RKO (cell line): ENCODE data around the gene VASH1.

Experiments used
- DNase-seq: peaks from one replicate; pipeline ENCODE4 v3.0.0-alpha.2; 2016; ENCODE audit warnings: low spot score

Gene VASH1

DNA sequence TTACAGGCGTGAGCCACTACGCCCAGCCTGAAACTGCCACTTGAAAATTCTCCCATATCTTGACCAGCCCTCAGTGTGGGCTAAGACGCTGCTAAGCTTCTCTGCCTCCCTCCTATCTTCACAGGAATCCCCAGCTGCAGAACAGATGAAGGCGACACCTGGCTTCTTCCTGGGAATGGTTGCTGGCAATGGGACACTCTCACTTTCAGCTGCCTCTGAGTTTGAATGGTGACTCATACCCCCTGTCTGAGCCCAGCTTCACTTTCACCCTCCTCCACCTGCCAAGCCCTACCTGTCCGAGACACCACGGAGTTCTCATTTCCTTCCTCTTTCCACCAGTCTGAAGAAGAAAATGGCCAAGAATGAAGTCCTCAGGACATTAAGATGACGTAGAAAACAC is 18.3 kb upstream of the VASH1 start:
- DNase-seq: no peak

DNA sequence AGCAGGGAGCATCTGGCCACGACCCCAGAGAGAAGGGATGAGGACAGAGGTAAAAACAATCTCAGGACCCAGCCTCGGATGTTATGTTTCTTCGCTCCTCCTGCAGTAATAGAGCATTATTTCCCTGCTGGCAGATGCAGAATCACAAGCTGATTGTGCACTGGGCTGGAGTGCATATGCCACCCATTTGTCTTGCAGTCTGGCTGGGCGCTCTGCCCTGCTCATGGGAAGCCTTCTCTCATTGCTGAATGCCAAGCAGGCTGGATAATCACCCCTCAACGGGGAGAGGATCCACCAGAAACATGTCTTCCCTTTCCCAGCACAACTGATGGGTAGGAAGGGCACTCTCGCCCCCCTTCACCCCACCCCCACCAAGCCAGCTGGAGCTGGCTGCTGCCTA is 8.5 kb upstream of the VASH1 start:
- no peak for DNase-seq

DNA sequence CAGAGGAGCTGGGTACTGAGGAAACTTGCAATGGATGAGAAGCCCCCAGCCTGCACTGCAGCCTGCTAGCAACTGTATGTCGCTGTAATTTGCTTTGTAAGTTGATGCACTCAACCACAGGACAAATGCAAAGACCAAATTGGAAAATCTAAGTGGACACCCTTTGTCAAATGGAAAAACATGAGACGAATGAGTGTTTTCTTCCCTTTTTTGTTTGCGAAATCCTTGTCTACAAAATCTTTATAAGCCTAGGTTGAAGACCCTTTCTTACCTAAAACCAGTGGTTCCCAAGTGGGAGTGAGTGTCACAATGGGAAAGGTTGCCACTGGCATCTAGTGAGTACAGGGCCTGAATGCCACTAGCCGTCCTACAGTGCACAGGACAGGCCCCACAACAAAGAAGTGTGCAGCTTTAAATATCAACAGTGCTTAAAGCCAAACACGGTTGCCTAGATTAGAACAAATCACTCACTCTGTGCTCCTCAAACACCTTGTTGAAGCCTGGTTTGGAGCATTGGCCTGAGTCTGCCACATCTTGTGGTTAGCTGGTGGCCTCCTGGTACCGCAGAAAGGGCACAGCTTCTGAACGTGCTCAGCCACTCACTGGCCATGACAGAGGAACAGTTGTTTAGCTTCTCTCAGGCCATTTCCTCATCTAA is 7.6 kb upstream of the VASH1 start:
- DNase-seq: no peak

DNA sequence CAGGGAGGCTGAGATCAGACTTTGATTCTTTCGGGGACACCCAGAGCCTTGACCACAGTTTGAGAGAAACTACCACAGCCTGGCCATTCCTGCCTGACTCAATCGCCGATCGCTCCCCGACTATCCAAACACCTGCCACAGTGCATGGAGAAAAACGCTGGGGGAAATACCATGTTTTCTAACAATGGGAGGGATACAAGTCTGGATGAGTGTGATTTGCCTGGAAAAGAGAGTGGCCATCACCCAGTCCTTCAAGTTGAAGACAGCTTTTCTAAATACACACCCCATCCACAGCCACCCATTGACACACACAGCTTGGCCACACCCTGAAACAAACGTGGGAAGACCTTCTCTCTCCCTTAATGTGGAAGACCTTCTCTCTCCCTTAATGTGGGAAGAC is 6.7 kb upstream of the VASH1 start:
- no peak for DNase-seq

DNA sequence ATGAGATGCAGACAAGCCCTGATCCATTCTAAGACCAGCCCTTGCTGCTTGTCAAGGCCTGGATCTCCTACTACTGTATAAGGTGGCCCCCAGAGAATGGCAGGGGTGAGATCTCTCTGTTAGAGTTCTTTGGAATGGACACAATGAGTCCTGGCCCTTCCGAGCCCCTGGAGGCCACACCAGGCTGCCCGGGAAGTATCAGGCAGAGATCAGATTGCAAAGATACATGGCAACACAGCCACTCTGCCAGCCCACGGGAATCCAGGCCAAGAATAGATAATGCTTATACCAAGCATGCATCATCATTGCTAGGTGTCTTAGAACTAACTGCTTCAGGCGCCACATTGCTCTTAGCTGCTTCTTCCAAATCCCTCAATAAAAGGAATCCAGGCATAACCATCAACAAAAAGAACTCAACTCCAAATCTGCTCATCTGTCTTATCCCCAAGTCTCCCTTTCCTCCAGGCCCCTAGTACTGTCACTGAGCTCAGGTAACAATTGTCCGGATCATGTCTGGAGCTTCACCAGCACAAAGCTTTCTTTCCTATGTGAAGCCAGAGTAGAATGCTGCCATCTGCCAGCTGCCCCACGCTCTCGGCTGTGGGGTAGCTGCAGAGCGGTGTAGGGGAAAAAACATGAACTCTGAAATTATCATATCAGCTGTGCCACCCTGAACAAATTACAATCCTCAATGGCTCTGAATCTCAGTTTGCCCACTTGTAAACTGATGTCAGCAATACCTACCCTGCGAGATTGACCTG is 5.5 kb upstream of the VASH1 start:
- DNase-seq: no peak

DNA sequence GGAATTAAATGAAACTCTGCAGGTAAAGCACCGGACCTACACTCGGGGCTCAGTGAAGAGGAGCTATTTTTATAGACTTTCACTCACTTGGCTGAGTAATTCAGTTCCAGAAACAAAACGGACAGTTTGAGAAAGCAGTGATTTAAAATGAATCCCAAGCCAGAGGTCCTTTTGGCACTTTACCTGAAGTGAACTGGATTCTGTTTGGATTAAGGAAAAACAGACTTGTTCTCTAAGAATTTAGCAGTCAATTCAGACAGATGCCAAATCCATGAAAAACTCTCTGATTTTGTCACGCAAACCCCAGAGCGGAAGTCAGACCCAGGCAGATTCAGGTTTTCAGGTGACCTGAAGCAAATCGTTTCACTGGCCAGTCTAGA is 4.9 kb upstream of the VASH1 start:
- DNase-seq: no peak

DNA sequence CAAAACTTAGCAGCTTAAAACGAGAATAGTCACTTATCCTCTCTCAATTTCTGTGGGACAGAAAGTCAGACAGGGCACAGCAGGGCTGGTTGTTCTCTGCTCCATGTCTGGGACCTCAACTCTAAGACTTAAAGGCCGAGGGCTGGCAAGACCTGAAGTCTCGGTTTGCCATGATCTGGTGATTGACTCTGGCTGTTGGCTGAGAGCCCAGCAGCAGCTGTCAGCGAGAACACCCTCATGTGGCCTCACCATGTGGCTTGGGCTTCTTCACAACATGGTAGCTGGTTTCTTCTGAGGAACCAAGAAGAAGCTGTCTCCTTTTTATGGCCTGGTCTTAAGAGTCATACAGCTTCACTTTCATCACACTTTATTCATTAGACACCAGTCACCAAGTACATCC is 1.7 kb upstream of the VASH1 start:
- no peak for DNase-seq

DNA sequence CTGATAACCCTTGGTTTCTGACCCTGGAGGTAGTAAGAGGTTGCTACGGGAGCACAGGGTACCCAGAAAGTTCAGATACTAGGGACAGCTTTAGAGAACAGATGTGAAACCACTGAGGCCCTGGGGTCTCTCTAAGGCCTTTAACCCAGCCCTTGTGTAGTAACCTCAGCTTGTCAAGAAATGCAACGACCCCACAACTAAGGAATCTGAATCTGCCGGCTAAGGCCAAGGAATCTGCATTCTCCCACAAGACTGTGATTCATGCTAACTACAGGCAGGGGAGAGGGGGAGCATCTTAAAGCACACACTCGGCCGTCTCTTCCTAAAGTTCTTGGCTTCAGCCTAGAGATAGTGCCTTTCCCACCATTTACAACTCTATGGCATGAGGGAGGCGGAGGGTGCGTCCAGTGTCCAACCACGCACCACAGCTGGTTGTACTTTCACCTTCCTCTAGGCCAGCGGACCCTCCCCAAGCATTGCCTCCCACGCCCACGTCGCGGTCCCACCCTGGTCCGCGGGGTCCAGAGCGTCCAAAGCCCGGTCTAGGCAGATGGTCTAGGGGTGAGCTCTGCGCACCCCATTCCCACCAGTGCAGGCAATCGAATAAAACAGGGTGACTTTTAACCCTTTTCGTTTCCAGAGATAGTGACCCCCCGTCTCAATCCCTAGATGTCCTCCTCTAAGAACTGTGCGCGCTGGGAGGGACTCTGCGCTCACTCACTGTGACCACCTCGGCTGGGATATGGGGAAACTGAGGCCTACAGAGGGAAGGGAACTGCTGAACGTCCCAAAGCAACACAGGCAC is 735 bp upstream of the VASH1 start:
- DNase-seq: no peak

DNA sequence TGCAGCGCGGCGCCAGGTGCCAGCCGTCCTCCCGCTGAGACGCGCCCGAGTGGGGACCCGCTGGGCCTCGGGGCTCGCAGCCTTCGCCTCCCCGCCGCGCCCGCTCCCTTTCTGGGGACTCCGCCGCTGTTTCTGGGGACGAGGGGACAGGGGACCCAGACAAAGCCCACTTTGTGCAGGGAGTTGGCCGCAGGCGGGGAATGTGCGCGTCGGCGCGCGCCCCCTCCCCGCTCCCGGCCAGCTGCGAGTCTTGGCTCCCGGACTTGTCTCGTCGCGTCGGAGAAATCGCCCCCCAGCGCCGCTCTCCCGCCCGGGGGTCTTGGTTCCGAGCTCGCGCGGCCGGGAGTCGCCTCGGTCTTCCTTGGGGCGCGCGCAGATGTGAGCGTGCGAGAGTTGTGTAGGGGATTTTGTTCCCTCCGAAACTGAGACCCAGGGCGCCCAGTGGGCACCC is 717 bp downstream of the VASH1 start:
- DNase-seq: no peak

DNA sequence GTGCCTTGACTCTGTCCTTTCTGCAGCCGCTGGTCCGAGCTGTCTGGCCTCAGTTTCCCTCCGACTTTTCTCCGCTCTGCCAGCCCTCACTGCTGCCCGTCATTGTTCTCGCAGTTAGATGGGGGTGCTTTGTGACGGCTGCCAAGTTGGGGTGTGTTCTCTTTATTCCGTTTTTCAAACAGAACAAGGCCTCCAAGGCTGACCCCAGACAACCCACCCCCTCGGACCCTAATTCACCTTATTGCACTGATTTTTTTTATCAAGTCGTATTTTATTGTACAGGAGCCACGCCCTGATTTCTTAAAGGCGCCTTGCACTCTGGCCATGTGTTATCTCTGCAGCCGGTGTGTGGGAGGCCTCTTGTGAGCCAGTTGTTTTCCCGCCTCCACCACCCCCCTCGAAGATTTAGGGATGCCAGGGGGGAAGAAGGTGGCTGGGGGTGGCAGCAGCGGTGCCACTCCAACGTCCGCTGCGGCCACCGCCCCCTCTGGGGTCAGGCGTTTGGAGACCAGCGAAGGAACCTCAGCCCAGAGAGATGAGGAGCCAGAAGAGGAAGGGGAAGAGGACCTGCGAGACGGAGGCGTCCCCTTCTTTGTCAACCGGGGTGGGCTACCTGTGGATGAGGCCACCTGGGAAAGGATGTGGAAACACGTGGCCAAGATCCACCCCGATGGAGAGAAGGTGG is 1.3 kb downstream of the VASH1 start:
- no peak for DNase-seq

DNA sequence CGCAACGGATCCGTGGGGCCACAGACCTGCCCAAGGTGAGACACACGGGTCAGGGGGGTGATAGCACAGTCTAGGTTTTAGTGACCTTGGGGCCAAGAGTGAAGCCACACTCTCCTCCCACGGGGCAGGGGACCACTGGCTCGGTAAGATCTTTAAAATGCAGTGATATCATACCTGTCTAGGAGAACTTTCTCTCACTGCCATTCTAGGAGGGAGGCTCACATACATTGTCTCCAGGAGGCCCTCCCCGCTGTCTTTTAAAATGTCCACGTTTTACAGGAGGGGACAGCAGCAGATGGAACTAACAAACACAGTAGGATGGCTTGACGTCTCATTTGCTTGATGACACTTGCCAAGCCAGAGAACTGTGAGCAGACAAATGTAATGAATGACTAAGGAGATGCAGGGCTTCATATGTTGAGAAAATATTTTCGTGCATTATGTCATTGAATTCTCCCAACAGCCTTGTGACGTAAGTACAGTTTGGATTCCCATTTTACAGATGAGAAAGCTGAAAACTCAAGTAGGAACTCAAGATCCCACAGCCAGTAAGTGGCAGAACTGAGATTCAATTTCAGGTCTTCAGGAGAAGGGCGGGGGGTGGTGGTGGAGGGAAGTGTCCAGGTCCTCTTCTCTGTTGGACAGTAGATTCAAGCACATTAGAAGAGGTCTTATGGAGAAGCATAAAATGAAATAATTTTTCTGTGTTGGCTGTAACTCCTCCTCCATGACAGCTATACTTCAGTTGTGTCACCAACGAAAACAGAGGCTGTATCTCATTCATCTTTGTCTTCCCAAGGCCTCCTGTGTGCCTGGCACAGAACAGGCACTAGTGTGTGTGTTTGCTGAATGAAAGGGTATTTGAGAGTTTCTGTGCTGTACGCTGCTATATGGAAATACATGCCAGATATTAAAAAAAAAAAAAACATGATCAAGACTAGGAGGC is 2.1 kb downstream of the VASH1 start:
- DNase-seq: peak; percentile 9

DNA sequence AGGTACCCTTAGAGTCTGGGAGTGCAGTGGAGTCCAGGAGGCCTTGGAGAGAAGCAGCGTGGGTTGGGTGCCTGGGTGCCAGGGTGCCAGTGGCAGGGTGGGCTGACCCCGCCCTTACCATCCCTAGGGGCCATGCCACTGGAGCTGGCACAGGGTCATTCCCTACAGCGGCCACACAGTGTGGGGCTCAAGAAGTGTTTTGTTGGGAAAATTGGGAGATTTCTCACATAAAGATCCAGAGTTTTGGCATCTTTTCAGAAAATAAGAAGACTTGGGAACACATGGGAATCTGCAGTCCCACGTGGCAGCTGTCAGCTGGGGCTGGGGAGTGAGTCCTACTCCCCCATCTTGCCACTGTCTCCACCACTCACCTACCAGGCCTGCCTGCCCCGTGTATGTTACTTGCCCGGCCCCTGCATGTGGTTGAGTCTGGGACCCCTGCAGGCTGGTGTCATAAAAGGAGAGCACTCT is 4.2 kb downstream of the VASH1 start:
- DNase-seq: no peak

DNA sequence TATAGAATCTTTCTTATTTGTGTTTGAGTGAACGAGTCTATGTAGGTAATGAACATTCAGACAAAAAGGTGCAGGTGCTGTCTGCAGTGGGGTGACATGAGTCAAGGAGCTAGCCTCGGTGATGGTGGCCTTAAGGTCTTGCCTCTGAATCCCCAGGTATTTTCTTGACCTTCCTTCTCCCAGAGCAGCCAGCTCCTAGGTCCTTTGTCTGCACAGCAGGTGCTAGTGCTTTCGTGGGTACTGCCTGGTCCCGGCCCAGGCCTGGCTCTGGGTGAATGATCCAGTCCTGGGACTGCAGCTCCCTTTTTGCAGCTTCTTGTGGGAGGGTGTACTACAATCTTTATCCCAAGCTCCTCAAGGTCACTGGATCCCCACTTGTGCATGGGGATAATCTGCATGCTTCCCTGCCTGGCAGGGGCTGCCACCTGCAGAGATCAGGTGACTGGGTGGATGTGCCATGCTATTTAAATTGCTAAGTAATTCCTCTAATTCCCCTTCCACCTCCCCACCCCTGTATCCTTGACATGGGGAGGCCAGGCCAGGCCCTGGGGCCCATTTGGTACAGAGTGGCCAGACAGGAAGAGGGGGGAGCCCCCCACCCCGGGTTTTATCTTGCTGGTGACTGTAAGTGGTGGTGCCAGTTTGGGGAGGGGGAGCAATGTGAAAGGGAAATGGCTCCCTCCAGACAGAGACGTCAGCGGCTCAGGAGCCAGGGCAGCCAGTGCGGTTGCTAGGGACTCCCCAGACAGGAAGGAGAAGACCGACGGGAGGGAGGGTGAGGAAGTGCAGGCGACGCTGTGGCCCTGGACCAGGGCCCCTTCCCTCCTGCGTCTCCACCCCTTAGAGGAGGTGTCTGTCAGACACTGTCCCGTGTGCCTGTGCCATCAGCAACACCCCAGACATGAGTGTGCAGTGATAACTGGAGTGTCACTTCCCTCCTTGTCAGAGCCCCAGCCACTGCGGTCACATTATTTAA is 6.7 kb downstream of the VASH1 start:
- DNase-seq: no peak

DNA sequence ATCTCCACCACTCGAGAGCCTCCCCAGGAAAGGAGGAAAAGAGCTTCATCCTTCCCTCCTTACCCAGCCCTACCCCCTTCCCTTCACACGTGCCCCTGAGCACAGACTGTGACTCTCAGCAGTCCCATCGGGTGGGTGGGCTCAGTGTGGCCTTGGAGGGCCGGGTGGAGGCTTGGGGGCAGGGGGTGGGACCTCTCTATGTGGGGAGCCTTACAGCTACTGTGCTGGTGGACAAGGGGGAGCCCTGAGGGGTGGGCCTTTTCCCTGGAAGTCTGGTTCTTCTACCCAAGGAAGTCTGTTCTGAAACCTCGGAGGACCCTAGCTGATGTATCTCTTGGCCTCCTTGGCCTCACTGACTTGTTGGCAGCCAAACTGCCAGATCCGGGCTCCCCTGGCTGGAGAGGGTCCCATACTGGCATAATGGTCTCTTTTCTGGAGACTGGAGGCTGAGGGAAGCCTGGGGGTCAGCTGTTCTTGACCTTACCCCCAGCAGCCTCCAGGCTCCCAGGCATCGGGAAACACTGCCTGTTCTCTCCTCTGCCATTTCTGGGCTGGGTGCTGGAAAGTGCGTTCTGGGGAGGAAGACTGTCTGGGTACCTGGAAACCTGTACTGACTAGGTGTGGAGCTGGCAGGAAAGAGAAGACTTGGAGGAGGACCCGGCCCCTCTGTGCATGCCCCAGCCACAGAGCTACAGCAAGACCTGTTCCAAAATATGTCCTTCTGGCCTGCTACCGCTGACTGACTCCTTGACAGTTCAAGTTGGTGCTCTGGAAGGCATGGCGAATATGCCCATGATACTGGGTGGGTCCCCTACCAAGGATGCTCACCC is 7.6 kb downstream of the VASH1 start:
- DNase-seq: no peak

DNA sequence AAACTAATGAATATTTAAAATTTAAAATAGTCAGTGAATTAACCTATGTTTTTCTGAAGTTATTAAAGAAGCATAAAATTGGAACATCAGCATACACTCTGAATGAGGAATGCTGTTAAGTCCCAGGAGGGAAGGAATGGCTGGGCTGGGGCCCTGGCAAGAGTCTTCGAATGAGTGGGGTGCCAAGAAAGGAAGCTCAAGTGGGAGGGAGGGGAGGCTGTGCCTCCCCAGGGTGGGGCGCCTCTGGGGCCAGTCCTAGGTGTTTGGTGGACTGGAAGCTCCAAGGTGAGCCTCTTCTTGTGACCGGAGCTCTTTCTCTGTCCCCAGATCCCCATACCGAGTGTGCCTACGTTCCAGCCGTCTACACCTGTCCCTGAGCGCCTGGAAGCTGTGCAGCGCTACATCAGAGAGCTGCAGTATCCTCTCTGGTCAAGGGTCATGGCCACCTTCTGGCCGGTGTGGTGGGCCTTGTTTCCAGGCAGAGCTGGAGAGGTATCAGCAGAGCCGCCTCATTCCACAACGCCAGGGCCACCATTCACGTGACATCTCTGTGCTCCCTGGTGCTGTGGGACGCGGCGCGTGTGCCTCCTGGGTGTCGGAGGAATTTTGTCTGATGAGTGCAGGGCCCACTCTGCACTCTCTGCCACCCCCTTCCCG is 8.5 kb downstream of the VASH1 start:
- no peak for DNase-seq

DNA sequence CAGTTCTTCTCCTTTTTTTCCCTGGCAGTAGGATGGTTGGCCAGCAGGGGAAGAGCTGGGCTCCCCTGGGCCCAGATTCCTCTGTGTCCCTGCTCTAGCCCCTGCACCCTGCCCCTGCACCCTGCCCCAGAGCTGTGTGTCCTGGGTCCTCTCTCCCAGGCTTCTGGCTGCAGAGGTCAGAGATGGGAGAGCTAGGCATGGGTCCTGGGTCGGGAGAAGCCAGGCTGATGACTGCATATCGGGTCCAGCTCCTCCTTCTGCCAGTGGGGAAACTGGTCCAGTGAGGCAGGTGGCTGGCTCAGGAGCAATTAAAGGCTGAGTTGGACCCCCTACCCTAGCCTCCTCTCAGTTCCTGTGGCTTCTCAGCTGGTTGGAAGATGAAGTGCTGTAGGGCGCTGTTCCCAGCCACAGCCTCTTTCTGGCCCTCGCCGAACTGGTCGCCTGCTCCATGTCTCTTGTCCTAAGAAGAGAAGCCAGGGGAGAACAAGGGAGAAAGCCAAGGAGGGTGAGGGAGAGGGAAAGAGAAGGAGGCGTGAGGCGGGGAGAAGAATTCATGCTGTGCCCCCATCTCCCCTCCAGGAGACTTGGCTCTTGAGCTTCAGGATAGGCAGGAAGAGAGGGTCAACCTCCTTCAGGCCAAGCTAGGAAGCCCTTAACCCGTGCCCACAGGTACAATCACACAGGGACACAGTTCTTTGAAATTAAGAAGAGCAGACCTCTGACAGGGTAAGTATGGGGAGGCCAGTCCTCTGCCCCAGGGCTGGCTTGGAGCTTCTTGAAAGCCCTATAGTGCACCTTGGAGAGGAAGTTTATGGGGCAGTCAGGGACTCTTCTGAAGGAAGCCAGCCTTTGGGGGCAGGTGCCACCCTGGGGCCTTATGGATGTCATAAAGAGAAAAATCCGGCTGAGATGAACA is 9.5 kb downstream of the VASH1 start:
- no peak for DNase-seq

DNA sequence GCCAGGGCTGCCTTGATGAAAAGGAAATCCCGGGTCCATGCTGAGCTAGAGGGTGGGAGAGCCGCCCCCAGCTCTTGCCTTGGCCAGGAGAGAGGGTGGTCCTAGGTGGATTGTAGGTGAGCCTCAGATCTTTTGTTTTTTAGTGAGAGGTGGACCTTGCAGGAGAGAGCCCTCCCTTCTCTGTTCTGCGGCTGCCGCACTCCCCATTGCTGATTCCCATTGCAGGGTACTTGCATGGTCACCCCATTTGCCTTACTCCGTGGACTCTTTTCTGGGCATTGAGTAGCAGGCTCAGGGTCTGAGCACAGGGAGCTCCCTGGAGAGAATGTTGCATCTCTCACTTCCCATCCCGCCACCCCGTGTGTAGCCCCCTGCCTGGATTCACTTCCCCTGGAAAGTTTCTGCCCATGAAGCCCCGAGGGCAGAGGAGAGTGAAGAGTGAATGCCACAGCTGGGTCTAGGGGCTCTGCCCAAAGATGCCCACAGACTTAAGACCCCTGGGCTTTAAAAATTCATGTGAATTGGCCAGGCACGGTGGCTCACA is 10.2 kb downstream of the VASH1 start:
- no peak for DNase-seq
